ENCODE data around the gene BCAR1. TPM values are rescaled to one million over a fixed set of nuclear protein-coding genes. Genes with fewer than 3 reads are reported as not detected.

Gene BCAR1
- total RNA-seq, 4 donors from 2014 or later: 51.1 to 89.9 (median 71.3) TPM

DNA sequence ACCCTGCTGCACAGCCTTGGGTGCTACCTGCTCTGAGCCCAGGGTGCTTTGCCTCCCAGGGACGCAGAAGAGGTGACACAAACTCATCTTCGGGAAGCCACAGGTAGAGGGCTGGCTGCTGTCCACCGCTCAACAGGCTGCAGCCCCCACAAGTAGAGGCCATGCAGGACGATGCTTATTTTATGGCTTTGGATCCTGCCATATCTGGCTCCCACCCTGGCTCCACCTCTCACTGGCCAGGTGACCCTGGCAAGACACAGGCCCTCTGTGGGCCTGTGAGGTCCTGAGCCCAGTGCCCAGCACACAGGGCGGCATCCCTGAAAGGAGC lies 11.3 kb upstream of the BCAR1 start:
- Histone ChIP-seq H3K9me3 (no peaks in the 10 kb centered on the region), H3K4me1 (peaks cover 62 to 68% of the 10 kb centered on the region in 2 donors), H3K27me3 (no peaks in the 10 kb centered on the region), H3K4me3 (replicated peaks in 1 of 3) (no peak overlapping the region), H3K27ac (peak overlapping the region in 2 of 3 donors; percentile 24 to 43), H3K36me3 (no peaks in the 10 kb centered on the region)
- intact Hi-C loops (cut with DNase I): no loop called here
- WGBS, 2 donors: 74 to 79% methylated on average over 4 to 5 of the region's 5 CpGs
- no peak for TF ChIP-seq POLR2A (IDR thresholded peaks at IDR 0.05)
- TF ChIP-seq, protein P1, sequence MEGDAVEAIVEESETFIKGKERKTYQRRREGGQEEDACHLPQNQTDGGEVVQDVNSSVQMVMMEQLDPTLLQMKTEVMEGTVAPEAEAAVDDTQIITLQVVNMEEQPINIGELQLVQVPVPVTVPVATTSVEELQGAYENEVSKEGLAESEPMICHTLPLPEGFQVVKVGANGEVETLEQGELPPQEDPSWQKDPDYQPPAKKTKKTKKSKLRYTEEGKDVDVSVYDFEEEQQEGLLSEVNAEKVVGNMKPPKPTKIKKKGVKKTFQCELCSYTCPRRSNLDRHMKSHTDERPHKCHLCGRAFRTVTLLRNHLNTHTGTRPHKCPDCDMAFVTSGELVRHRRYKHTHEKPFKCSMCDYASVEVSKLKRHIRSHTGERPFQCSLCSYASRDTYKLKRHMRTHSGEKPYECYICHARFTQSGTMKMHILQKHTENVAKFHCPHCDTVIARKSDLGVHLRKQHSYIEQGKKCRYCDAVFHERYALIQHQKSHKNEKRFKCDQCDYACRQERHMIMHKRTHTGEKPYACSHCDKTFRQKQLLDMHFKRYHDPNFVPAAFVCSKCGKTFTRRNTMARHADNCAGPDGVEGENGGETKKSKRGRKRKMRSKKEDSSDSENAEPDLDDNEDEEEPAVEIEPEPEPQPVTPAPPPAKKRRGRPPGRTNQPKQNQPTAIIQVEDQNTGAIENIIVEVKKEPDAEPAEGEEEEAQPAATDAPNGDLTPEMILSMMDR (IDR thresholded peaks at IDR 0.05): no peak
- no peak for DNase-seq

DNA sequence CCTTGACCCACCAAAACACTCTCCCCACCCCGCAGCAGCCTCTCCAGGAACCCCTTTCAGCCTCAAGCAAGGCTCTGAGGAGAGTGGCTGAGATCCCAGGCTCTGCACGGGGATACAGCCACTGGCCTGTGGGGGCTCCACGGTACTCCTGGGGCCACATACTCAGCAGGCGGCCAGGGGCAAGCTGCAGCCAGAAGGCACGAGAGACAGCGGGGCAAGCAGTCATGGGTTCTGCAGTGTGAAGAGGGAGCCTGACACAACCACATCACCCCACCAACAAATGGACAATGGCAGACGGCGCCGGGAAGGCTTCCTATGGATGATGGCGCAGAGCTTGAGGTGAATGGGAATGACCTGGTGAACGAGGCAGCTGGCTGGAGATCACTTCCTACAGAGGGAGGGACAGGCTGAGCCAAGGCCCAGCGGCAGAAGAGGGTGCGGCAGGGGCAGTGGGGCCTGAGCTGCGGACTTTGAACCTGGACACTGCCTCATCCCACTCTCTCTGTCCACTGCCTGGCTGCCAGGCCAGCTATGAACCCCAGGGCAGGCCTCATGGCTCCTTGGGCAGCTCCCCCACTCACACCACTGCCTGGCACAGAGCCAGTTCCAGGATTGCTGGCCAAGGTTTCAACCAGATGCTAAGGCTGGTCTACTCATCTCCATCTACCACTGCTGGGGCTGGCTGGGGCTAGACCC lies 10.8 kb upstream of the BCAR1 start:
- Histone ChIP-seq H3K36me3 (no peaks in the 10 kb centered on the region), H3K27ac (peak overlapping the region in 2 of 3 donors; percentile 24 to 43), H3K4me3 (replicated peaks in 1 of 3) (no peak overlapping the region), H3K4me1 (peaks cover 62 to 68% of the 10 kb centered on the region in 2 donors), H3K27me3 (no peaks in the 10 kb centered on the region), H3K9me3 (no peaks in the 10 kb centered on the region)
- 74 to 80% methylated on average over 10 to 14 of the region's 14 CpGs for WGBS, 2 donors
- intact Hi-C loops (cut with DNase I): no loop called here
- TF ChIP-seq POLR2A (IDR thresholded peaks at IDR 0.05): no peak
- TF ChIP-seq, protein P1 (IDR thresholded peaks at IDR 0.05): no peak
- DNase-seq: peak; percentile 49 to 53

DNA sequence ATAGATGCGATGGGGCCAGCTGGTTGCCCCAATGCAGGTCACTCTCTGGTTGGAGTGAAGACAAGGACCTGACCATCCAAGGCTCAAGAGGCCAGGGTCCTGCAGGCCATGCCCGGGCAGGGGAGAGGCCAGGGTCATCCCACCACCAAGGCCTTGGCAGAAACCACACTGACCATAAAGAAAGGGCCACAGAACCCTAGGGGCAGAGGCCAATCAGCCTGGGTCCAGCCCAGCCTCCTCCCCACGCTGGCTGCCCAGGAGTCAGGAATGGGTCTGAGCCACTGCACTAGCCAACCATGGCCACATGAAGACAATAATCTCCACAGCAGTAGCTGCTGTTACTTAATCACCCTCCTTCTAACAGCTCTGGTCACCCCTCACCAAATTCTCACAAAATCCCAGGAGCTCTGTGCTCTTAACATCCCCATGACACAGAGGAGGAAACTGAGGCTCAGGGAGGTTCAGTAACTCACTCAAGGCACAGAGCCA lies 10.2 kb upstream of the BCAR1 start:
- Histone ChIP-seq H3K4me1 (peaks cover 64 to 68% of the 10 kb centered on the region in 2 donors), H3K9me3 (no peaks in the 10 kb centered on the region), H3K36me3 (no peaks in the 10 kb centered on the region), H3K27me3 (no peaks in the 10 kb centered on the region), H3K4me3 (replicated peaks in 1 of 3) (no peak overlapping the region), H3K27ac (peak overlapping the region in 2 of 3 donors; percentile 17 to 43)
- TF ChIP-seq POLR2A (IDR thresholded peaks at IDR 0.05): no peak
- TF ChIP-seq, protein P1 (IDR thresholded peaks at IDR 0.05): no peak
- intact Hi-C loops (cut with DNase I): no loop called here
- WGBS, 2 donors: 88% methylated on average over 2 of the region's 3 CpGs; no CpG with 5 or more reads in 1 of the 2 donors
- no peak for DNase-seq

DNA sequence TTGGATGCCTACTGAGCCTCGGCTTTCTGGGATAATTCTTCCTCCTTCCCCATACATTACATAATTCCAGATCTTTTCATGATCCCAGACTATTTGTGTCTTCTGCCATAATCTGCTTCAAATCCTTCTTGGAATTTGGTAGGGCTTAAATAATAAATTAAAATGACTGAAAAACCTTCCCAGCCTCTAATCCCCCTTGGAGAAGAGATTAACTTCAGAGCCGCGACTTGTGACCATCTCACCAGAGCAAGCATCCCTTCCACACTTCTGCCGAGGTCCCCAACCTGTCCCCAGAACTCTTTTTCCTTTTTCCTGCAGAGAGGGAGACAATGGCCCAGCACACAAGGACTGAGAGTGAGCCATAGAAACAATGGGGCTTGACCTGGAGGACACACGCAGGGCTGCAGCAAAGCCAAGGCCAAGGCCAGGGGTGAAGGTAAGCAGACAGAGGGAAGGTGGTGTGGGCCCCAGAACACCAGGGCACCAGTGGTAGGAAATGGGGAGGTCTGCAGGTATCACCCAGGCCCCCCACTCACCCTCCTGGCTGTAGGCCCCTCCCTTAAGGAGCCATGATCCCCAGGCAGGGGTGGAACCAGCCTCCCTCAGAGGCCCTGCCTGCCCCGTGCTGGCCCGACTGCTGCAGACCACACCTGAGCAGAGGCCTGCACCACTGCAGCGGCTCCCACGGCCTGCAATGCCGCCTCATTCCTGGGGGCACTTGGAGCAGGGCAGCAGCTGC lies 9.6 kb upstream of the BCAR1 start:
- intact Hi-C loops (cut with DNase I): no loop called here
- WGBS, 2 donors: 80 to 87% methylated on average over 5 to 7 of the region's 10 CpGs
- Histone ChIP-seq H3K4me3 (replicated peaks in 1 of 3) (no peak overlapping the region), H3K9me3 (no peaks in the 10 kb centered on the region), H3K27me3 (no peaks in the 10 kb centered on the region), H3K27ac (peak overlapping the region in 1 of 3 donors; percentile 38), H3K4me1 (peaks cover 63 to 68% of the 10 kb centered on the region in 2 donors), H3K36me3 (no peaks in the 10 kb centered on the region)
- TF ChIP-seq POLR2A (IDR thresholded peaks at IDR 0.05): no peak
- TF ChIP-seq, protein P1 (IDR thresholded peaks at IDR 0.05): no peak
- DNase-seq: no peak

DNA sequence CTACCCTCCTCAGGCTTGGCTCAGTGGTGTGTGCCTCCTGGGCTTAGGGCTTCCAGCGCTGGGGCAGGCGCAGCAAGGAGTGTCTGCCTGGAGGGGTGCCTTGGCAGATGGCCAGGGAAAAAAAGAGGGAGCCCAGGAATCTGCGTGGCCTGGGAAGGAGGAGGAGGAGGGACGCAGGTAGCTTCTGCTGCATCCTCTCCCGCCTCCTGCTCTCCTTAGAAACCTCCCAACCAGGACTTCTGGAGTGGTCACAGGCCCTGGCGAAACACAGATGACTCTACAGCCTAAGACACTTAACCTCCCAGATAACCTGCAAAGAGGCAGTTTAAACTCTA lies 7.3 kb upstream of the BCAR1 start:
- peak; percentile 85 to 89 for DNase-seq
- Histone ChIP-seq H3K4me3 (replicated peaks in 1 of 3) (no peak overlapping the region), H3K27ac (peak overlapping the region; percentile 21 to 81 (median 41)), H3K36me3 (no peaks in the 10 kb centered on the region), H3K27me3 (no peaks in the 10 kb centered on the region), H3K4me1 (peaks cover 57 to 82% of the 10 kb centered on the region in 2 donors), H3K9me3 (no peaks in the 10 kb centered on the region)
- TF ChIP-seq POLR2A (IDR thresholded peaks at IDR 0.05): no peak
- TF ChIP-seq, protein P1 (IDR thresholded peaks at IDR 0.05): peak in 1 of 6 experiments; percentile 12
- intact Hi-C loops (cut with DNase I): no loop called here
- WGBS, 2 donors: 35 to 45% methylated on average over 6 of the region's 6 CpGs
